ENCODE results near the gene AIG1. TPM values are rescaled to one million over a fixed set of nuclear protein-coding genes. Genes with fewer than 3 reads are reported as not detected.

AIG1 gene
- polyA plus RNA-seq, 1 donor from 2014 or later = 23.2 TPM

- Histone ChIP-seq H3K9me3 (ENCODE audit: low read length) (no peaks in the 10 kb centered on the region), H3K27me3 (ENCODE audit: insufficient read depth, low read depth, low read length) (no peaks in the 10 kb centered on the region), H3K9me2 (ENCODE audit: insufficient read depth, low read length) (no peaks in the 10 kb centered on the region), H3F3A (ENCODE audit: insufficient read depth, low read length, poor library complexity, severe bottlenecking) (no peaks in the 10 kb centered on the region), H3K4me2 (ENCODE audit: low read length) (no peak overlapping the region), H2AFZ (ENCODE audit: low read depth, low read length) (no peak overlapping the region), H4K20me1 (ENCODE audit: insufficient read depth) (no peaks in the 10 kb centered on the region), H3K4me3 (ENCODE audit: low read length) (no peak overlapping the region), H3K27ac (ENCODE audit: low read length) (no peak overlapping the region), H3K9ac (ENCODE audit: low read length) (no peak overlapping the region), H3K79me2 (replicated peaks; ENCODE audit: insufficient read depth, low read length) (no peaks in the 10 kb centered on the region), H3K36me3 (ENCODE audit: insufficient read depth, low read length) (no peaks in the 10 kb centered on the region)
- no peak for TF ChIP-seq EZH2 (IDR thresholded peaks at IDR 0.05; ENCODE audit: borderline replicate concordance, insufficient read depth, low read length, poor library complexity, severe bottlenecking)
- no peak for TF ChIP-seq SMC3 (conservative IDR thresholded peaks at IDR 0.05; ENCODE audit: poor library complexity)
- TF ChIP-seq REST (IDR thresholded peaks at IDR 0.05; ENCODE audit: borderline replicate concordance) = no peak
- TF ChIP-seq CTCF (IDR thresholded peaks at IDR 0.05; ENCODE audit: poor library complexity, severe bottlenecking) = no peak
- TF ChIP-seq RAD21 (conservative IDR thresholded peaks at IDR 0.05) = no peak
- no peak for TF ChIP-seq EP300 (conservative IDR thresholded peaks at IDR 0.05; ENCODE audit: poor library complexity, severe bottlenecking)
- TF ChIP-seq MXI1 (conservative IDR thresholded peaks at IDR 0.05; ENCODE audit: poor library complexity, severe bottlenecking) = no peak
- TF ChIP-seq POLR2AphosphoS5 (IDR thresholded peaks at IDR 0.05) = no peak
- no peak for TF ChIP-seq TAF1 (IDR thresholded peaks at IDR 0.05; ENCODE audit: low read depth)
These were observed 307.7 kb downstream of the AIG1 start for GRCh38 chr6:143368426-143368825.

GRCh38 chr6:143369971-143370370, 309.3 kb downstream of the AIG1 start:
- Histone ChIP-seq H3K9me2 (ENCODE audit: insufficient read depth, low read length) (no peaks in the 10 kb centered on the region), H3F3A (ENCODE audit: insufficient read depth, low read length, poor library complexity, severe bottlenecking) (no peaks in the 10 kb centered on the region), H3K79me2 (replicated peaks; ENCODE audit: insufficient read depth, low read length) (no peaks in the 10 kb centered on the region), H3K27ac (ENCODE audit: low read length) (no peak overlapping the region), H2AFZ (ENCODE audit: low read depth, low read length) (no peak overlapping the region), H4K20me1 (ENCODE audit: insufficient read depth) (no peaks in the 10 kb centered on the region), H3K4me2 (ENCODE audit: low read length) (no peak overlapping the region), H3K9me3 (ENCODE audit: low read length) (no peaks in the 10 kb centered on the region), H3K36me3 (ENCODE audit: insufficient read depth, low read length) (no peaks in the 10 kb centered on the region), H3K9ac (ENCODE audit: low read length) (no peak overlapping the region), H3K4me3 (ENCODE audit: low read length) (no peak overlapping the region), H3K27me3 (ENCODE audit: insufficient read depth, low read depth, low read length) (no peaks in the 10 kb centered on the region)
- TF ChIP-seq REST (IDR thresholded peaks at IDR 0.05; ENCODE audit: borderline replicate concordance) (no peak), SMC3 (conservative IDR thresholded peaks at IDR 0.05; ENCODE audit: poor library complexity) (no peak), POLR2AphosphoS5 (IDR thresholded peaks at IDR 0.05) (no peak), EP300 (conservative IDR thresholded peaks at IDR 0.05; ENCODE audit: poor library complexity, severe bottlenecking) (no peak), MXI1 (conservative IDR thresholded peaks at IDR 0.05; ENCODE audit: poor library complexity, severe bottlenecking) (no peak), RAD21 (conservative IDR thresholded peaks at IDR 0.05) (no peak), CTCF (IDR thresholded peaks at IDR 0.05; ENCODE audit: poor library complexity, severe bottlenecking) (no peak), EZH2 (IDR thresholded peaks at IDR 0.05; ENCODE audit: borderline replicate concordance, insufficient read depth, low read length, poor library complexity, severe bottlenecking) (no peak), TAF1 (IDR thresholded peaks at IDR 0.05; ENCODE audit: low read depth) (no peak)
